GM18520 (cell line): Measurements from ENCODE around the gene TBCB.
A peak's percentile ranks its signal among the peaks of the same experiment; 100 is the strongest.
"Not testable (repeated sequence)": the region's sequence is repeated elsewhere in the genome, so short reads cannot be mapped to it uniquely, and the experiment has no call there.

ENCODE experiments used
- ATAC-seq: cut with Tn5 transposase; IDR thresholded peaks from one replicate; pipeline ENCODE4 v1.9.1; 2021; ENCODE audit not compliant: unreplicated experiment

TBCB gene

DNA sequence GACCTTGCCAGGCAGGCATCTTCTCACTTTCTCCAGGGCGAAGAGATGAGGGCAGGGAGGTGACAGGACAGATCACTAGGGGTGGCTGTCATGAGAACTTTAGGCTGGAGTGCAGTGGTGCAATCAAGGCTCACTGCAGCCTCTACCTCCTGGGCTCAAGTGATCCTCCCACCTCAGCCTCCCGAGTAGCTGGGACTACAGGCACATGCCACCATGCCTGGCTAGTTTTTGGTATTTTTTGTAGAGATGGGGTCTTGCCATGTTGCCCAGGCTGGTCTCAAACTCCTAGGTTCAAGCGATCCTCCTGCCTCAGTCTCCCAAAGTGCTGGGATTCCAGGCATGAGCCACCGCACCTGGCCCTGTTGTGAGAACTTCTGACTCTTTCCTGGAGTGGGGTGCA lies 19.6 kb downstream of the TBCB start:
- ATAC-seq: not testable (repeated sequence)

DNA sequence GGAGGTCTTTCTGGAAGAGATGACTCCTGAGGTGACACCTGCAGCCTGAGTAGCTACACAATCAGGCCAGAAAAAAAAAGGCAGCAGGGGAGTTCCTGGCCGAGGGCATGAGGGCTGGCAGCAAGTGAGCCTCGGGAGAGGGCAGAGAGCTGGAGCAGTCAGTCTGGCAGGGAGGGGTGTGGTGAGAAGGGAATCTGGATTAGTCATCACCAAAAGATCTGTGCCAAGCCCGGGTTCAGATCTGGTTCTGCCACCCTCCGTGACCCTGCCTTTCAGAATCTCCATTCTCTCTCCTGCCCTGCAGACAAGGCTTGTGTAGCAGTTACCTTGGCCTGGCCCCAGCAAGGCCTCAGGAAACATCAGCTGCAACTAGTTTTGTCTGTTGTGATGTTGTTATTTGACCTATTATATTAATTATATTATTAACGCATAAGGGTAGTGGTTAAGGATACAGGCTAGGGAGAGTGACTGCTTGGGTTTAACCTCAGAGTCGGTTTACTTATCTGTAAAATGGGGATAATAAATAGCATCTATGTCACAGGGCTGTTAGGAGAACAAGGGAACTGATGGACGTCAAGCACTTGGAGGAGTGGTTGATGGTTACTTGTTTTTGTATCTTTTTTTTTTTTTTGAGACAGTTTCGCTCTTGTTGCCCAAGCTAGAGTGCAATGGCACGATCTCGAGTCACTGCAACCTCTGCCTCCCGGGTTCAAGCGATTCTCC lies 21.9 kb downstream of the TBCB start:
- no peak for ATAC-seq

DNA sequence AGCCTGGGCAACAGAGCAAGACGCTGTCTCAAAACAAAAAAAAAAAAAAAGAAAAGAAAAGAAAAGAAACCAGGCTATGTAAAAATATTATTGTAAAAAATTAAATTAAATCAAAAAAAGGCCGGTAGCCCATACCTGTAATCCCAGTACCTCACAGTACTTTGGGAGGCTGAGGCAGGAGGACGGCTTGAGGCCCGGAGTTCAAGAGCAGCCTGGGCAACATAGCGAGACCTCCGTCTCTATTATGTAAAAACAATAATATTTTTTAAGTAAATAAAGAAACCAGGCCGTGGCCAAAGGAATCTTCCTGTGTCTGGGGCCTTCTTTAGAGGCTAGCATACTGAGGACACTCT lies 23.8 kb downstream of the TBCB start:
- ATAC-seq: no peak

DNA sequence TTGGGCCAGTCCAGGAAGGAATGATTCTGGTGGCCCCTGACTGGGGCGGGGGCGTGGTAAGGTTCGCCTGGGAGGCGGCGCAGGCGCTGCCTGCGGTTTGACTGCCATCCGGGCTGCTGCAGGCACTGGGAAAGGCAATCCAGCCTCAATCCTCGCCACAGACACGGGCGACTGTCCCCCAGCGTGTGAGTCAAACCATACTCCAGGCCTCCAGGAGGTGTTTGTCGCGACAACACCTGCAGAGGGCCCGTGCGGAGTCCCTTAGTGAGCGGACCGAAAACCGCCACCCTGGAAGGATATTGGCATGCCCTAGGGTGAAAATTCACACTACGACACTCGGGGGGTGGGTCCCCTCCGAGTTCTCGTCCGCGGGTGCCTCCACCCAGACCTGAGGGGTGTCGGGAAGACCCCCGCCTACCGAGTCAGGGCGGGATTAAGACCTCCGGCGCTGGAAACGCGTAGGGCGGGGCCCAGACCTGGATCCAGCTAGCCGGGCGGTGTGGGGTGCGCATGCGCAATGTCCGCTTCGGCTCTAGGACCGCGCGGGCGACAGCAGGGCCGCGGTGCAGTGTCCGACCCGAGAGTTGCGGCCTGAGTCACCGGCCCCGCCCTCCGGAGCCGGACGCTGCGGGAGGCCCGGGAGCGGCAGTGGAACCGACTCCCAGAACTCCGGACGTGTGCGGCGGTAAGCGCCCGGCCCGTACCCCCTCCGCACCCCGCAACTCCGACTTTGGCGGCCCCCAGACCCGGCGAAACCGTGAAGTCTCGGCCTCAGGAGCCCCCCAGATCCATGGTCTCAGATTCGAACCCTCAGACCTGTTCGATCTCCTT lies 24.4 kb downstream of the TBCB start, which contains the start of gene CAPNS1:
Gene CAPNS1, plus strand, starts transcription at position 594 of the 831 bp plus-strand sequence. CDS start 946 bp downstream, outside the sequence.
- ATAC-seq: peak; percentile 77

DNA sequence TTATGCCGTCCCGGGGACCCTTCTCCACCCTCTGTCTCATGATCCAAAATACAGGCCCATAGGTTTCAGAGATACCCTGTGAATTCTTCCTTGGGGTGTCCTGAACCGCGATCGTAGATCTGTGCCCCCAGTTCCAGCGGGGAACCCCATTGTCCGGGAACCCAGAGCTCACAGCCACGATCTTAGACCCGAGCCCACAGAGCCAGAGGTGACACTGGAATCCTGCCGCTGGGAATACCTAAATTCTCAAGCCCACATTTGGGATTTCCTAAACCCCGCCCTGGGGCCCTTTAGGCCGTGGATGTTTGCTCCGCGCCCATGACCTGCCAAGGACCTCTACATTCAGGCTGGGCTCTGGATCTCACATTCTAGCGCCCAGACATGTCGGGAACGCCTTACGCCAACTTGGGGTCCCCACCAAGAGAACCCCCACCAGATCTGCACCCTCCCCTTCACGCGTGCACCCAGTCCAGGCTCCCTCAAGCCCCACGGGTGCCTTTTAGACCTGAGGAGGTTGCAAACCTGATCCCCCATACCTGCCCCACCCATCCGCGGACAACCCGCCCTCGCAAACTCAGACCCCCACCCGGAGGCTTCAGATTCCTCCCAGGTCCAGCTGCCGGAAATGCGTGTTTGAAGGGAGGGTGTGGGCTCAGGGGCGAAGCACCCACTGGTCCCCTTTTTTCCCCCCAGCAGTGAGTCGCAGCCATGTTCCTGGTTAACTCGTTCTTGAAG lies 25.2 kb downstream of the TBCB start:
- no peak for ATAC-seq

DNA sequence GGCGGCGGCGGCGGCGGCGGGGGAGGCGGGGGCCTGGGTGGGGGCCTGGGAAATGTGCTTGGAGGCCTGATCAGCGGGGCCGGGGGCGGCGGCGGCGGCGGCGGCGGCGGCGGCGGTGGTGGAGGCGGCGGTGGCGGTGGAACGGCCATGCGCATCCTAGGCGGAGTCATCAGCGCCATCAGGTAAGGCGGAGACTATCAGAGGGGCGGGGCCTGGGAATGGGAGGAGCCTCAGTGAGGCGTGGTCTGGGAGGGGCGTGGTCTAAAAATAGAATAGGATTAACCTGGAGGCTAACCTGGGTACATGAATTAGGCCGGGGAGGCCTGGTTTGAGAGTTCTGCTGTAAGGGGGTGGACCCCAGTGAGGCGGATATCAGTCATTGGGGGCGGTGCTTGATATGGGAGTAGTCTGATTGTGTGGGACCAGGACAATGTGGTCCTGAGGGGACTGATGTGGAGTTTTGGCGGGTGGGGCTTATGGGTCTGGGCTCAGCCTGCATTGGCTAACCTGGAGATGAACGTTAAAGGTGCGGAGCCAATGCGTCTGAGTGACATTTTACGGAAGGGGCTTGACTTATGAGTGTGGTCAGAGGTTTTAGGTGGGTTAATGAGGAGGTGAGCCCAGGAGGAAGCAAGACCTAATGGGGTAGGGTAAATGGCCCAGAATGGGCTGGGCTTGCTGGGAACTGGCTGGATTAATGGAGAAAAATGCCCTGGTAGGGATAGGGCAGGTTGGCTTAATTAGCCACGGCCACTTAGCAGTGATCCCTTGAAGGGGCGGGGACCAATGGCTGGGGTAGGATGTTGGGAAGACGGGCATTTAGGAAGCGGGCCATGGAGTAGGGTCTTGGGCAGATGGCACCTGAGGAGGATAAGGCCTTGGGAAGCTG lies 26.0 kb downstream of the TBCB start:
- ATAC-seq: no peak

DNA sequence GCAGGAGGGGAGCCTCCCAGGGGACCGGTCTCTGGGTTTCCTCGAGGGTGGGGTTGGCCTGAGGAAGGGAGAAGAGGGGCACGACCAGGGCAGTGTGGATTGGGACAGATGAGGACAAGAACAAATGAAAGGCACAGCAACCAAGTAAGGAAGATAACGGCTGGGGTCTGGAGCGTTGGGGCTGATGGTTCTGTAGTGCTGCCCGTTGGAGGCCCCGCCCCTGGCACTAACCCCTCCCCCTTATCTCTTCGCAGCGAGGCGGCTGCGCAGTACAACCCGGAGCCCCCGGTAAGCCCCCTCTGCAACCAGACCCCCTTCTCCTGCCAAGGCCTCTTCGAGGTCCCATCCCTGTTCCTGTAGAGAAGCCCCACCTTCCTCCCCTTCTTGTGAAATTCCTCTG lies 26.8 kb downstream of the TBCB start:
- ATAC-seq: no peak

DNA sequence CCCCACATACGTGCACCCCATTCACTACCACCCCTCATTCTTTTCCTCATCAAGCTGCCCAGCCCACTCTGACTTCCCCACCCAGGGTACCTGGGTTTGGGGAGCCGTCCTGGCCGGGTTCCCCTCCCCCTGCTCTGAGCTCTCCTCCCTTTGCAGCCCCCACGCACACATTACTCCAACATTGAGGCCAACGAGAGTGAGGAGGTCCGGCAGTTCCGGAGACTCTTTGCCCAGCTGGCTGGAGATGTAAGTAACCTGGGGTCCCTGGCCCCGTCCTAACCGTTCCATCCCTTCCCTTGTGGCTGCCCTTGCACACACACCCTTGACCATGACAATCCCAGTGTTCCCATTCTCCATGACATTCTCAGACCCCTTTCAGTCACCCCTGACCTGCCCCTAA lies 27.2 kb downstream of the TBCB start:
- no peak for ATAC-seq

DNA sequence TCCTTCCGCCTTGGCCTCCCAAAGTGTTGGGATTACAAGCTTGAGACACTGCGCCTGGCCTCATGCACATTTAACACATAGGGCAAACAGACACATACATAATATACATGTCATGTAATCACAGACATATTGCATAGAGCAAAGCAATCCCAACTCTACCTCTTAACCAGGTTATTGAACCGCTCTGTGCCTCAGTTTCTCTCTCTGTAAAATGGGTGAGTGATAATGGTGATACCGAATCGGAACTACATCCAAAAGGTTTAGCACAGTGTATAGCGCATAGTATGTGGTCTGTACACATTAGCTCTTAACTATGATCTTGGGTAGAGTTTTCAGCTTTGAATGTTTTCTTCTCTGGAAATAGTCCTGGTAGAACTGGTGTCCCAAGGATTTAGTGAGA lies 29.4 kb downstream of the TBCB start:
- no peak for ATAC-seq

DNA sequence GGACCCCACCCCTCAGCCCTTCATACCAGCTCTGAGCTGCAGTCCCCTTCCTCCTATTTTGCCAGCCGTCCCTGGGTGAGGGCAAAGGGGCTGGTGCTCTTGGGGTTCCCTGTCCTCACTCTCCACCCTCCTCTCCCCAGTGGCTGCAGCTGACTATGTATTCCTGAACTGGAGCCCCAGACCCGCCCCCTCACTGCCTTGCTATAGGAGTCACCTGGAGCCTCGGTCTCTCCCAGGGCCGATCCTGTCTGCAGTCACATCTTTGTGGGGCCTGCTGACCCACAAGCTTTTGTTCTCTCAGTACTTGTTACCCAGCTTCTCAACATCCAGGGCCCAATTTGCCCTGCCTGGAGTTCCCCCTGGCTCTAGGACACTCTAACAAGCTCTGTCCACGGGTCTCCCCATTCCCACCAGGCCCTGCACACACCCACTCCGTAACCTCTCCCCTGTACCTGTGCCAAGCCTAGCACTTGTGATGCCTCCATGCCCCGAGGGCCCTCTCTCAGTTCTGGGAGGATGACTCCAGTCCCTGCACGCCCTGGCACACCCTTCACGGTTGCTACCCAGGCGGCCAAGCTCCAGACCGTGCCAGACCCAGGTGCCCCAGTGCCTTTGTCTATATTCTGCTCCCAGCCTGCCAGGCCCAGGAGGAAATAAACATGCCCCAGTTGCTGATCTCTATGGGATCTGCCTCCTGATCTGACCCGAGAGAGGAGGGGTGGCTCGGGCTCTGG lies 34.6 kb downstream of the TBCB start:
- ATAC-seq: no peak

DNA sequence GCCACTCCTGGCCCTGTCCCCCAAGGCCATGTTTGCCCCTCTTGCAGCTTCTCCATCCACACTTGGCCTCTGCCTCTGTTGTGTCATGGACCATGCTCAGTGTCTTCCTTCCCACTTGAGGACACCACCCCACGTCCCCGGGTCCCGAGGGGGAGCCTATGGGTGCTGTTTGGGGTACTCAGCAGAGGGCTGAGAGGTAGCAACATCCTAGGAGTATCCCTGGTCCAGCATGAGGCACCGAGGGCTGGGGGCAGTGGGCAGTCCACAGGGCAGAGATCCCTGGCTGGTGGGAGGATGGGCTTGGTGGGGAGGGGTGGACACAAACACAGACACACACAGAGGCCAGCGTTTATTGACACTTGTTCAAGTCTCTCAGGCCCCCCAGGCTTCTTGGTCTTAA lies 35.3 kb downstream of the TBCB start:
- ATAC-seq: no peak

DNA sequence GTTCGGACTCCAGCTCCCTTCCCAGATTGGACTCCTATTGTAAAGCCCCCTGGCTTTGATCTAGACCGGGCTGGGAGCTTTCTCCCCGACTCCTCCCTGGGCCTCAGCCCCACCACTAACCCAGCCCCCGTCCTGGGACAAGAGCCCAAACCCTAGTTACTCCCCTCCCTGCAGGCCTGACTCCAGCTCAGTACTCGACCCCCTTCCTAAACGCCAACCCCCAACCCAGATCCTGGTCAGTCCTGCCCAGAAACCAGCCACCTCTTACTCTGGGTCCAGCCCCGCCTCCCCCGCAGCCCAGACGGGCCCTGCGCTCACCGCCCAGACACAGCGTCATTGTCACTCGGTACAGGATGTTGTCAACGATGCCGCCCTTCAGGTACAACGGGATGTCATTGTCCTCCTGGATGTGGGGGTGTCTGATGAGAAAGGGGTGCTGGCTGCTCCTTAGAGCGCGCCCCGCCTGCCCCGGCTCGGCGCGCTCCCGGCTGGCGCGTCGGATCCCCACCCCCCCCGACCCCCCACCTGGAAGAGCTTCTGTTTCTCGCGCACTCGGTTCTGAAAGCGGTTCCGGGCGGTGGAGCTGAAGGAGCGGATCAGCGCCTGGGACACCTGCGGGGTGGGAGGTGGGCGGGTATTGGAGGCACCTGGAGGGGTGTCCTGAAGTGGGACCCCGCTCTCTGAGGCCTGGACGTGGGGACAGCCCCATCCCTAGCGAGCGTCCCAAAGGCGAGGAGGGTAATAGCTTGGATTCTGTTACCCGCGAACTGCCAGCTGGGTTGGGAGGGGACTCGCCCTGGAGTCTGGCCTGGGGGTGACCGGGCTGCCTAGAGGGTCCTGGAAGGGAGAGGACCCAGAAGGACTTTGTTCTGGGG lies 36.1 kb downstream of the TBCB start:
- ATAC-seq: no peak

DNA sequence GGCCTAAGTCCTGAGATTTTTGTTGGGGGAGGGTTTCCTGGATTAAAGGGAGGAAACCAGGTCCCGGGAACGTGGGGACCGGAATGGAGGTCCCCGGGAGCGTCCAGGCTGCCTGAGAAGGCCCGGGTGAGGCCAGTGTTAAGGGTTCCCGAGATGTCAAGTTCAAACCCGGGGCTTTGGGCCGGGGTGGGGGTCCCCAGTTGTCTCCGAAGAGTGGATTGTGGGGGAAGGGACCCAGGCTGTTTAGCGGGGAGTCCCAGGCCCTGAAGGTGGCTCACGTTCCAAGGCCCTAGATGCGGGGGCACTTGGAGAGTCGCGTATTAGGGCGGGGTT lies 36.7 kb downstream of the TBCB start:
- no peak for ATAC-seq

DNA sequence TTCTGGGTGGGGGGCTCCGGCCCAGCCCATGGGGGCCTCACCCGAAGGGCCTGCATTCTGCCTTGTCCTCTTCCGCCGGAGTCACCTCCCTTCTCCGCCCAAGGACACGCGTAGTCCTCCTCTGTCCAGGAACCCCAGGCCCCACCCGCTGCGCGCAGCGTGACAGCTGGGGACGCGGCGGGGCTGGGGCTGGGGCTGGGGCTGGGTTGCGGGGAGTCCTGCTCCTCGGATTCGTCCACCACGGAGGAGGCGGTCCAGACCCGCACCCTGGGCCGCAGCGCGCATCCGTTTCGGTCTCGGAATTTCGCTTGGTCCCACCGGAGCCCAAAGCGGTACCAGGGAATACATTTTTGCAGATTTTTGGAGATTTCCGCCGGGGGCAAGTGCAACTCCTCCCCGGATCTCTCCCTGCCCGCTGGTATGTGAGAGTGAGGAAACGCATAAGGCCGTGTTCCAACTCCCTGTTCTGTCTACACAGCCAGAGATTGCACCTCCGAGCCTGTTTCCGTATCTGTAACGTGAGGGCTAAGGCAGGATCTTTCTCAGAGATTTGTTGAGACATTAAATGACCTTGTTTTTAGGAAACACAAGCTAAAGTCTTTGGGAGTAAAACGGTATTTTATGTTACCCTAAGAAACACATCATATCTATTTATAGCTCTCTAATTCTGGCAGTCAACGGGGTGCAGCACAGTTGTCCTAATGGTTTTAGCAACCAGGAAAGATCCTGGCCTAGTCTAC lies 37.3 kb downstream of the TBCB start, which contains the start of gene COX7A1:
Gene COX7A1, minus strand, starts transcription at position 96 of the 740 bp plus-strand sequence. Its CDS starts 40 bp downstream, at position 56.
- ATAC-seq: no peak

DNA sequence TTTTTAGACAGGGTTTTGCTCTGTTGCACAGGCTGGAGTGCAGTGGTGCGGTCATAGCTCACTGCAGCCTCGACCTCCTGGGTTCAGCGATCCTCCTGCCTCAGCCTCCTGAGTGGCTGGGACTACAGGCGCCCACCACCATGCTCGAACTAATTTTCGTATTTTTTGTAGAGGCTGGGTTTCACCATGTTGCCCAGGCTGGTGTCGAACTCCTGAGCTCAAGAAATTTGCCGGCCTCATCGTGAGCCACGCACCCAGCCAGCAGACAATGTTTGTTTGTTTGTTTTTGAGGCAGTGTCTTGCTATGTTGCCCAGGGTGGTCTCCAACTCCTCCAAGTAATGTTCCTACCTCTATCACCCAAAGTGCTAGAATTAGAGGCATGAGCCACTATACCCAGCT lies 37.9 kb downstream of the TBCB start:
- ATAC-seq: no peak

DNA sequence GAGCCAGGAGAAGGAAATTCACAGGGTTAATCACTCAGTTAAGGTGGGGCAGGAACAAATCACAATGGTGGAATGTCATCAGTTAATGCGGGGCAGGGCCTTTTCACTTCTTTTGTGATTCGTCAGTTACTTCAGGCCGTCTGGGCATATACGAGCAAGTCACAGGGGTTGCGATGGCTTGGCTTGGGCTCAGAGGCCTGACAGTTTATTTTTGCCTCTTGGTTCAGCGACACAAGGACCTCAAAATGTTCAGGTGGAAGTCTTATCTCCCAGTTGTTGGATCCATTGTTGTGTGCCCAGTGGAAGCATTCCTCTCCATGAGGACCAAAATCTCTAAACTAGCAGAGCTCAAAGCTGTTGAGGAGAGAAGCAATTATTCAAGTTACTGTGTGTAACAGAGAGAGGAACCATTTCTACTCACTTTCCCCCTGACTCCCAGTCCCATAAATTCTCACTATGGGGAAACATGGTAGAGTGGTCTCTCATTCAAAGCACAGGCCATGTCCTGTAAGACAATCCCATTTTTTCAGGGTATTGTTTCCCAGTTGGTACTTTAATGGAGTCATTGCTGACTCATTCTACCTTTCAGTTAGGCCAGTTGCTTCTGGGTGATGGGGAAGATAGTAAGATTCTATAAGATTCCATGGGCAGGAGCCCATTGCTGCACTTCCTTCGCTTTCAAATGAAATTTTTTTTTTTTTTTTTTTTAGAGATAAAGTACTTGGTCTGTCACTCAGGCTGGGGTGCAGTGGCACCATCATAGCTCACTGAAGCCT lies 45.7 kb downstream of the TBCB start:
- ATAC-seq: no peak

DNA sequence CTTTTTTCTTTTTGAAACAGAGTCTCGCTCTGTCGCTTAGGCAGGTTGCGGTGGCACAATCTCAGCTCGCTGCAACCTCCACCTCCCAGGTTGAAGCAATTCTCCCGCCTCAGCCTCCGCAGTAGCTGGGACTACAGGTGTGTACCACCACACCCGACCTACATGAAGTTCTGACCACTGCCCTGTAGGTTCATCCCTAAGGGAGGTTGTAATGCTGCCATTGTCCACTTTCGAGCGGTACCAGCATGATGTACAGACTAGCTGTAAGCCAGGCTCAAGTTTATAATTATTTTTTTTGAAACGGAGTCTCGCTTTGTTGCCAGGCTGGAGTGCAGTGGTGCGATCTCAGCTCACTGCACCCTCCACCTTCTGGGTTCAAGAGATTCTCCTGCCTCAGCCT lies 48.5 kb downstream of the TBCB start:
- no peak for ATAC-seq
